GM21367 (cell line): ENCODE data around the gene YWHAB.
A peak's percentile ranks its signal among the peaks of the same experiment; 100 is the strongest.
"Not testable (repeated sequence)": the region's sequence is repeated elsewhere in the genome, so short reads cannot be mapped to it uniquely, and the experiment has no call there.

Experiments used
- ATAC-seq: cut with Tn5 transposase; IDR thresholded peaks from one replicate; pipeline ENCODE4 v1.9.1; 2021; ENCODE audit not compliant: unreplicated experiment

YWHAB gene

DNA sequence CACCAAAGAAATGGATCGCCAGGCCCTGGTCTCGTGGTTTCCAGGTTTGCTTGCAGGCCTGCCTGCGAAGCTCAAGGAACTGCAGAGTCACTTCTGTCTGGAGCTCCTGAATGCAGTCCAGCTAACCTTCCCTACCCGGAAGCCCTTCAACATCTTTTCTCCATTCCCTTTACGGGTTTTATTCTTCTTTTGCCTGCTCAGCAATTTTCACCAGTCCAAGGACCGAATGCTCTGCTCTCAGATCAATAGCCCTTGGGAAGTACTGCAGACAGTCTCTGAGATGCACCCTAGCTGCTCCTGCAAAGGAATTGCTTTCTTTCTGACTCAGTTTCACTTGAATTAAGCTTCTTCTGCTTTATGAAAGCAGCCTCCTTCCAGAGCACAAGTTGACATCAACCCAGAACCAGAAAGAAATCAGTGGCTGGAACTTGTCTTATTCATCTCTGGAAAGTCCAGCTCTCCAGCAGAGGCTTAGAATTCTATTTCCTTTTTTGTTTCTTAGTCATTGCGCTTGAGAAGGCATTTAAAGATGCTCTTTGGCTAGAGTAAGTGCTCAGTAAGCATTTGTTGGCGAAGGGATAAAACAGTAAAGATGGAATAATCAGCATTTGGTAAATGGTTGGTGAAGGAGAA is 18.7 kb upstream of the YWHAB start:
- no peak for ATAC-seq

DNA sequence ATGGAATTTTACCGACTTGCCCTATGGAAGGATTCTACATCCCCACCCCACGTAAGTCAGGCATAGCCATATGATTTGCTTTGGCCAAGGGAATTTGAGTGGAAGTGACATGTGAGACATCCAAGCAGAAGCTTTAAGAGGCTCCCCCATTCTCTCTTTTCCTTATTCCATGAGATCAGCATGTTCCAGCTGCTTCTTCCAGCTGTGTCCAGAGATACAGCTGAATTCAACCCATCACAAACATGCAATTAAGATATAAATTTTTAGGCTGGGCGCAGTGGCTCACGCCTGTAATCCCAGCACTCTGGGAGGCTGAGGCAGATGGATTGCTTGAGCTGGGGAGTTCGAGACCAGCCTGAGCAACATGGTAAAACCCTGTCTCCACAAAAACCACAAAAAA is 16.0 kb upstream of the YWHAB start:
- no peak for ATAC-seq

DNA sequence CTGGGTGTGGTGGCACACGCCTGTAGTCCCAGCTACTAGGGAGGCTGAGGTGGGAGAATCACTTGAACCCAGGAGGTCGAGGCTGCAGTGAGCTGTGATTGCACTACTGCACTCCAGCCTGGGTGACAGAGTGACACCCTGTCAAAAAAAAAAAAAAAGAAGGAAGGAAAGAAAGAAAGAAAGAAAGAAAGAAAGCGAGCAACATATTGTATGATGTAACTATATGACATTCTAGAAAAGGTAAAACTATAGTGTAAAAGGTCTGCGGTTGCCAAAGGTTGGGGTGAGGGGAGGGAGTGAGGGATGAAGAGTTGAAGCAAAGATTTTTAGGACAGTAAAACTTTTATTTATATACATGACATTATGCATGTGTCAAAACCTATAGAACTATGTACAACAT is 3.1 kb upstream of the YWHAB start:
- ATAC-seq: not testable (repeated sequence)

DNA sequence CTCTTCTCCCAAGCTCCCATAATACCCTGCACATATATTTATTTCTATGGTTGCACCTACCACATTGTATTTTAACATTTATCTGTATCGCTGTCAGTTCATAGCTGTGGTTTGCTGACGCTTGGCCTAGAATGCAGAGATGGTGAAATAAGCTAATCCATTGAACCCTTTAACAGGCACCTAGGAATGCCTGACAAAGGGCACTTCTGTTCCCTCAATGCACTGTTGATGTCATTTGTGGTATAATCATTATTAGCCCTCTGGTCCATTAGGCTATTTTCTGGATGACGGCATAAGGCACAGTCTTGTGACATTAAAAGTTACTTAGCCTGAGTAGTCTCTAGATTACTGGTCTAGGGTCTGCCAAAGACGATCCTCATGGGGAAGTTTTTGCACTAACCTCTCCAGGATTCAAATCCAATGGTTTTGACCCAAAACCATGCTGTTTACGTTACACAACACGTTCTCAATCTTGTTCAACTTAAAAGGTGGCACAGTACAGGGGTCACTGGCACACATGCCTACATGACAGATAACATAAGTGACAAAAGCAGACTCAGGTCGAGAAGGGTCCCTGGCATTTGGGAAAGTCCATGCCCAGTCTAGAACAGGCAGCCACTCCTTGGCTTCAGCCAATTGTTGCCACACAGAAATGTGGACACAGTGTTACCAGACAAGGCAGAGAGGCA is 2.1 kb upstream of the YWHAB start:
- ATAC-seq: no peak

DNA sequence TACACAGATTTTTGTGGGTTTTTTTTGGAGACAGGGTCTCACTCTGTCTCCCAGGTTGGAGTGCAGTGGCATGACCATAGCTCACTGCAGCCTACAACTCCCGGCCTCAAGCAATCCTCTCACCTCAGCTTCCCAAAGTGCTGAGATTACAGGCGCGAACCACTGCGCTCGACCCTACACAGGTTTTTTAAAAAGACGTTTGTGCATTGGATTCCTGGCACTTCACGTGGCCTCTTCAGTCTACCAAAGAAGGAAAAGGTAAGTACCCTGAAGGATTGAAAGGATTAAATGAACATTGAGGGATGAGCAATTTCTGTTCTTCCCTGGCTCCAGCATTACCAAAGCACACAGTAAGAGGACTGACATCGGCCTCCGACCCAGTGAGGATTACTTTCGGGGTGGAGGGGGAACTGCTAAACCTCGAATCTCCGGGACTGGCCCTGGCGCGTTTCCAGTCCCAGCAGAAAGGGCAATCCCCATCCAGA is 556 bp upstream of the YWHAB start:
- no peak for ATAC-seq

DNA sequence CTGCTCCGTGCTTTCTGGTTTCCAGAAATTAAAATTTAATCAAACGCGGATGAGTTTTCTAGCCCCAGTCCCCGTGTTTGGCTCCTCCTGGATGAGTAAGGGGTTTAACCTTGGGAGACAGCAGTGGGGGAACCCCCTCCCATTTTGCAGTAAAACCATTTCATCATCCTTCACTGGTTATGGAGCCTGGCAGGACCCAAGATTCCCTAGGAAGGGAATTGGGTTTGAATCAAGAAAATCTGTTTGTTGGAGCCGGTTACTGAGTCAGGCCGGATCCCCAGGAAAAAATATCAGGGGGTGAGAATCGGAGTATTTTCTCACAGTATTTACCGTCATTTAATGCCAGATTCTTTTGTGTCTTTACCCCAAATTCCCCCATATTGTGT is 754 bp downstream of the YWHAB start:
- ATAC-seq: no peak

DNA sequence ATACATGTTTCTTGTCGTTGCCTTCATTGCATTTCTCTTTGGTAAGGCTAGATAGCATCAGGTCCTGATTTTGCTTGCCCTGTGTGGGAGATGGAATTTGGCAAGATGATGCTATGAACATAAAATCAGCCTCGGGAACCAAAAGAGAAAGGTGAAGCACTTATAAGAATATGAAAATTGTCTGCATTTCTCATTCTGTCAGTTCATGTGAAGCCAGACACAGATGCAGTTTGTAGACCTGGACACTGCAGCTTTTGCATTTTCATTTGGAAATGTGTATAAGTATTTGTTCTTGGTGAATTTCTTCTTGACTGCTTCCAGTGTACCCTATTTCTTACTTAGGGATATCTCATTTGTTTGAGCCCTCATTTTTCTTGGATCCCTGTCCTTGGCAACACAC is 1.3 kb downstream of the YWHAB start:
- ATAC-seq: no peak

DNA sequence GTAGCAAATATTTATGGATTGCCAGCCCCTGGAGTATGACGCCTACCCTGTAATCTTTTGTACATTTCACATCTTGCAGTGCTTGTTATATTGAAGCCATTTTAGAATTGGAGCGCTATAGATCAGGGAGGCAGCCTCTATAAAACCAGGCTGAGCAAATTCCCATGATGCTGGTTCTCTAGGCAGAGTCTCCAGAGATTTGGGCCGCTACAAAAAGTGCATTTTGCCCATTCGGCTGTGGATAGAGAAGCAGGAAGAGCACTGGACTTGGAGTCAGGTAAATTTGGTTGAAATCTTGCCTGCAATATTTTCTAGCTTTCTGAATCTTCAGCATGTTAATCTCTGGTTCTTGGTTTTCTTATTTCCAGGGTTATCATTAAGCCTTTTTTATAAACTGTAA is 2.0 kb downstream of the YWHAB start:
- no peak for ATAC-seq

DNA sequence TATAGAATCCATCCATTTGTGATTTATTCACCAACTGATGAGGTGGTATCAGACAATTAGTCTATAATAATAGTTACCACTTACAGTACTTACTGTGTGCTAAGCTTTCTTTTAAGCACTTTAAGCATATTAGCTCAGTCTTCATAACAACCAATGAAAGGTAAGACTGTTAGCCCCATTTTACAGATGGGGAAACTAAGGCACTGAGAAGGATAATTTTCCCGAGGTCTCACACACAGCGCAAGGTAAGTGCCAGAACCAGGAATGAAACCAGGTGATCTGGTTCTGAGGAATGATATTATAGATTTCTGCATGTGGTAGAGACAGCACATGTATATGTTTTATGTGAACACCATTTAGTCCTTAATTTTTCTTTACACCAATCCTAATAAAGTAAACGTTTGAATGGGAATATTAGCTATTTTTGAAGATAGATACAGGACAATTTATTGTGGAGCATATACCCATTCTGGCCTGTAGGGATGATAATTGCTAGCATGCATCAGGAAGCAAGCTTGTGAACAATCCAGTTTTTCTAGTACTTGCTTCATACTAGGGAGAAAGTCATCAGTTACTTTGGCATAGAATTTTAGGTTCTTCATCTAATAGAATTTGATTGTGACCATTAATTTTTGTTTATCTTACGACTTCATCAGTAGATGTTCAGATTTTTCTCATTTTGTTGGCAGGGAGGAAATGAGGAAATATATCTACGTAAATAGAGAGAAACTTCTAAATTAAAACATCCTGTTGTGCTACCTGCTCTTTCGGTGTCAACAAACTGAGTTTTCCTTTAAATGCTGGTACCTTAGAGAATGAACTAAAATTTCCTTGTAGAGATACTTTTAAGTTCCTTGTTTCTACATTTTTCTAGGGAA is 3.0 kb downstream of the YWHAB start:
- ATAC-seq: no peak

DNA sequence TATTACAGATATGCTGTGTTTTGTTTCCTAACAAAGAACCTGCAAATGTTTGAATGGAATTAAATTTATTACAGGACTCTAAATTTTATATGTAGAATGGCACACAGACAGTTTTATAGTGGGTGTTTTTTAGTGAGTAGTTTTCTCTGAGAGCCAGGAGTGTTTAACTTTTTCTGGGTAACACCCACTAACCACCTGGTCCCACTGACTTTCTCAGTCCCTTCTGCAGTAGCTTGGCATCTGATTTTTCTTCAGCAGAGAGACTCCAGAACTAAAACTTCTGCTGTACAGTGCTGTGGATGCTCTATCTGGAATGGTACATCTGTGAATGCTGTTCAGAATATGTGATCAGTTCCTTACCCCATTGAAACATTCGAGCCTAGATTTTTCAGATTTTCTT is 6.3 kb downstream of the YWHAB start:
- ATAC-seq: no peak

DNA sequence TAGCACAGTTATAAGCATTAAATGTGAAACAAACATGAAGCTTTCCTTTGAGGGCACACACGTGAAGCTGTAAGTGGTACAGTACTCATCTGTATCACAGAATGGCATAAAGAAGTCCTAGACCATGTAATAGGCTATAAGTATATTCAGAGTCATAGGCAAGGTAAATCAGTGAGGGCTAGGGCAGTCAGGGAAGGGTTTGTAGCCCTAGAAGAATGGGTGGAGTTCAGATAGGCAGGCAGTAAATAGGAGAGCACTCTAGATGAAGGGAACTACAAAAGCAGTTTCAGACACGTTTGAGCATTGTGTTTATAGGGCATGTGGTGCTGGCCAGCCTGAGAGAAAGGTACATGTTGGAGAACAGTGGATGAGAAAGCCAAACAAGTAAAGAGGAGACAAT is 9.5 kb downstream of the YWHAB start:
- no peak for ATAC-seq

DNA sequence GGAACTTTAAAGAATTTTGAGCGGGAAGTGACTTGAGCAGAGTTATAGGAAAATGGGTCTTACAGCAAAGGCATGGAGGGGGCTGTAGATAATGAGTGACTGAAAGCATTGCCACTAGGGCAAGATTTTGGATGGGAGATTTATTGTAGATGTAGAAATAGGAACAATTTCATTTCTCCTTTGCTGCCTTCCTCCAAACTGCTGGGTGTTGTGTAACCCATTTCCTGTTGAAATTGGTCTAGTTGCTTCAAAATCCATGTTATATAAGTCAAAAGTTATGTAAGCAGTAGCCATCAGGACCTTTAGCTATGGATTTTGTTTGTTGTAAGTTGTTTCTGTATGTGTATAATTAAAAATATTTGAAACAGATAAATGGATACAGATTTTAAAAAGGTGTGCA is 11.1 kb downstream of the YWHAB start:
- no peak for ATAC-seq

DNA sequence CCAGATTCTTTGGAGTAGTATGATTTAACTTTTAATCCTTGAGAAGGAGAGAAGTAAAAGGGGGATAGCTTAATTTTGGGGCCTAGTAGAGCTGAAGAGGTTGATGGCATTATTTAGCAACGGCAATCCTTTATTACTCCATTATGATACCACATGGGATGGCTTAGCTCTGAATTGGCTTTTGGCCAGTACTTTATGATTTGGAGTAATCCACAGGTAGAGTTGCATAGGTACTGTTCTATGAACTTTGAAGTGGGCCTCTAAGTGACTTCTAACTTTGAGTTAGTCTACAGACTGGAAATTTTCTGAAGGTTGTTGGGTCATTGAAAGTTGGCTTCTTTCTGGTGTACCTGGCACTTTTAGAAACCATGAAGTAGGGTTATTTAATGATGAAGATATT is 11.6 kb downstream of the YWHAB start:
- ATAC-seq: no peak

DNA sequence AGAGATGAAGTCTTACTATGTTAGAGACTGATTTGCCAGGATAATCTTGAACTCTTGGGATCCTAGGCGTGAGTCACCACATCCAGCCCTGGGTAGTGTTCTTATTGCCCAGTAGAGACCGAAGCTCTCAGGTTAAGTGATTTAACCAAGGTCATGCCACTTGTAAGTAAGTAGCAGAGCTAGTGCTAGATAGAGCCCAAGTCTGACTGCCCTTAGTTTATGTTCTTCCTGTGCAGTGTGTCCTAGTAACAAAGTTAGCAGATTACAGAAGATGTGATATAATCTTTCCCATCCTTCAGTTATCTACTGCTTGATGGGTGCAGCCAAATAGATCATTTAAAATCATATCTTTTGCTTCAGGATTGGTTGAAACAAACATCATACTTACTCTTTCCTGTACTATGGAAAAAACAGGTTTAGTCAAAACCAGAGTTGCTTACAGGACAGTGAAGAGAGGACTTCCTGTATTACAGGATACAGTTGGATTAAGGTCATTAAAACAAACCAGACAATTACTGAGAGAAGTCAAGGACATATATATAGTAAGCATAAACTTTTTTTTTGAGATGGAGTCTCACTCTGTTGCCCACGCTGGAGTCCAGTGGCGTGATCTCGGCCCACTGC is 14.8 kb downstream of the YWHAB start:
- ATAC-seq: no peak

DNA sequence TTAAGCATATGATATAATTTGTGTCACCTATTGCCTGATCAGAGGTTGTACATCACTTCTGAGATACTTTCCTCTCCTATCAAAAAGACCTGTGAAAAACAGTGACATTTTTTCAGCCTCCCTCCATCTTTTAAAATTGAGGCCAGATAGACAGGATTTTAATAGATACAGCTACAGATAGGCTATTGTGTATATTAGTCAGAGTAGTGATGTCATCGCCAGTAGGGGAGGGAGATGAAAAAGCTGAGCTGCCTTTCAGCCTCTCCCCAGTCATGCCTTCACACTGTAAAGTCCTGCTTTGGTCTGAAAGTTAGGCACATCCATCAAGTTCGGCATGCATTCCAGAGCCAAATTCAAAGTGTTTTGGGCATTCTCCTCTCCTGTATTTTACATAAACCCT is 16.5 kb downstream of the YWHAB start:
- no peak for ATAC-seq

DNA sequence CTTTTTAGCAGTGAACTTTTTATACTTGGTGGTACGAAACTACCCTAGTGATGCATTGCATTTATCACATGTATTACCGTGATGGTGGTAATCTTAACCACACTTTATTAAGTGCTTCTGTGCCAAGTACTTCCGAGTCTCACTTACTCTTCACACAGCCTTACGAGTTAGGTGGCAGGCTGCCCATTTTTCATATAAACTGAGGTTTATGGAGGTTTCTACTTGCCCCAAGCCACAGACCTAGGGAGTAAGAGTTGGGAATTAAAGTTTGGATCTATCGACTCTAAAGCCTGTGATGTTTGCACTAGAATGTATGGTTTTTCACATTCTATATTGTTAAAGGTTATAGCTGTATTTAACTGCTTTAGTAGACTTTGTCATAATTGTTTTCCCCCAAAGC is 18.9 kb downstream of the YWHAB start:
- ATAC-seq: no peak

DNA sequence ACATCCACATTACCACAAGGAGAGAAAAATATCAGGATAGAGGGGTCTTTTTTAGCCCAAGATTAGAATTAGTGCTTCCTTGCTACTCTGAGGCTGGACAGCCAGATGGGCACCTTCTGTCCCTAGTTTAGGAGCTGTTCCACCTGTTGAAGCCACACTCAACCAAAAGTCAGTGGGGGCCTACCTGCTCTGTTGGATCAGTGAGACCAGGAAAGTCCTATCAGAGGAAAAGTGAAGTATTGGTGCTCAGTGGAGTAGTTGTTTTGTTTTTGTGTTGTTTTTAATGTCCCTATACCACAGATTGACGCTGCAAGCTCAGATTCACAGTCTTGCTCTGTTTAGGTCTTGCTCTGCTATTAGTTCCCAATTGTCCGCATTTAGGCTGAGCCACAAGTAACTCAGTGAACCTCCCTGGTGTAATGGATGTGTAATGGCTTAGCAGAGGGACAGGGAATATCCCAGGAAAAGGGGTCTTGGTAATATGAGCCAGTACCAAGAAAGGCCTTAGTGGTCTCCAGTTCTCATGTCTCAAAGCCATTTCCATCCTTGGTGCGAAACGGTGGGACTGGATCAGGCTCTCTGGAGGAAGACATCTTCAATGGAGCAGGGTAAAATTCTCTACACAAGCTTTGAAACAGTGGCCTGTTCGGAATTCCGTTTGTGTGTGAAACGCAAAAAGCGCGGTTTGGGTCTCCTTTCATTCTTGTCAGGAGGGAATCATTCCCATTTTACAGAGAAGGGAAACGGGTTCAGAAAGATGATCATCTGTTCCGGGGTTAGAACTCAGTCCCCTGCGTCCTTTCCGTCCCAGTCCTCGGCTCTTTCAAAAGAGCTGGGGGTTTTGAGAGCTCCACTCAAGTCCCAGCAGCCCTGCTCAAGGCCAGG is 23.7 kb downstream of the YWHAB start:
- ATAC-seq: no peak

DNA sequence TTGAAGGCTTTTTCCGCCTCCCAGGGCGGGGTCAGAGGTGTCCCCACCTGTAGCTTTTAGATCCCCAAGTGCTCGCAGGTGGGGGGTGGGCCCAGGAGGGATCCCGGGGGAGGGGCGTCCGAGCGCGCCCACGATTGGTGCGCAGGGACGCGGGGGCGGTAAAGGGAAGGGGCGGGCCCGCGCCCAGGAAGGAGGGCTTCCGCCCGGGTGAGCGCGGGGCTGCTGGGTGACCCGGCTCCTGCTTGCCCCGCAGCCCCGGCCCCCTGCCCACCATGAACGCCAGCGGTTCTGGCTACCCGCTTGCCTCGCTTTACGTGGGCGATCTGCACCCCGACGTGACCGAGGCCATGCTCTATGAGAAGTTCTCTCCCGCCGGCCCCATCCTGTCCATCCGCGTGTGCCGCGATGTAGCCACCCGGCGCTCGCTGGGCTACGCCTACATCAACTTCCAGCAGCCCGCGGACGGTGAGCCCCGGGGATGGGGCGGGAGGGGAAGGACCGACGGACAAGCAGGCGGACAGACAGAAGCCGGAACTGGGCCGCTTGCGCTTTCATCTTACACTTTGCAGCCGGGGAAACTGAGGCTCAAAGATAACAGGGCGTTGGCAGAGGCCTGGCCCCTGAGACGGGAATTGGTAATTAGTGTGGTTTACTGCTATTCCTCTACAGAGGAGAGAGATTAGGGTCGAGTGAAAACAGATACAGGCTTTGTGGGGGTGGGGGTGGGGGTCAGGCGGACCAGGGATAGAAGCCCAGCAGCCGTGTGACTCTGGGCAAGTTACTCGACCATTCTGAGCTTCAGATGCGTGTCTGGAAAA is 24.6 kb downstream of the YWHAB start, which contains the start of gene PABPC1L:
Gene PABPC1L, plus strand, starts transcription at position 189 of the 818 bp plus-strand sequence. Its CDS starts 84 bp downstream, at position 273.
- ATAC-seq: peak; percentile 80

DNA sequence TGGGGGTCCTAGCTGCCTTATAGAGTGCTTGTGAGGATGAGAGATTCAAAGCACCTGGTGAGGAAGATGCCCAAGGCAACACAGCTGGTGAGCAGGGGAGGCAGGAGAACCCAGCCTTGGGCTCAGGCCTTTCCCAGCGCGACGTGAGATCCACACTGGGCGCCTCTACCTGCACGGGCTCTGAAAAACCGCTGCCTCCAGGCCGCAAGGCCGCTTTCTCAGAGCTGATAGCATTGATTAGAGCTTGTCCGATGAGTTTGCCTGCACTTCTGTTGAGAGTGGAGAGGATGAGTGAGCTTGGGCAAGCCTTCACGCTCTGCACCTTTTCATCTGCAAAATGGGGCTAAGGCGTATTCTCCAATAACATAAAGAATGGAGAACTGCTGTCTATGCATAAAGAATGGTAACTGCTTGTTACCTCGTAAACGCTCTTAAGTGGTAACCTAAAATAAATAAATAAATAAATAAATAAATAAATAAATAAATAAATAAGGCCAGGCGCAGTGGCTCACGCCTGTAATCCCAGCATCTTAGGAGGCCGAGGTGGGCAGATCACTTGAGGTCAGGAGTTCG is 25.3 kb downstream of the YWHAB start:
- ATAC-seq: no peak
